ENCODE data around the gene TRIM28.

TRIM28 gene

GRCh38 chr19:58544591-58545285 lies 874 bp downstream of the TRIM28 start:
- FAIRE-seq: peak; percentile 27
- TF ChIP-seq TAF1 (IDR thresholded peaks at IDR 0.05; ENCODE audit: borderline replicate concordance, low read depth, low read length) (no peak), POLR2AphosphoS5 (IDR thresholded peaks at IDR 0.05; ENCODE audit: low read depth, low read length) (no peak), POLR2A (IDR thresholded peaks at IDR 0.05; ENCODE audit: low read depth, low read length) (no peak; the same call in 1 of the 2 replicates)

DNA sequence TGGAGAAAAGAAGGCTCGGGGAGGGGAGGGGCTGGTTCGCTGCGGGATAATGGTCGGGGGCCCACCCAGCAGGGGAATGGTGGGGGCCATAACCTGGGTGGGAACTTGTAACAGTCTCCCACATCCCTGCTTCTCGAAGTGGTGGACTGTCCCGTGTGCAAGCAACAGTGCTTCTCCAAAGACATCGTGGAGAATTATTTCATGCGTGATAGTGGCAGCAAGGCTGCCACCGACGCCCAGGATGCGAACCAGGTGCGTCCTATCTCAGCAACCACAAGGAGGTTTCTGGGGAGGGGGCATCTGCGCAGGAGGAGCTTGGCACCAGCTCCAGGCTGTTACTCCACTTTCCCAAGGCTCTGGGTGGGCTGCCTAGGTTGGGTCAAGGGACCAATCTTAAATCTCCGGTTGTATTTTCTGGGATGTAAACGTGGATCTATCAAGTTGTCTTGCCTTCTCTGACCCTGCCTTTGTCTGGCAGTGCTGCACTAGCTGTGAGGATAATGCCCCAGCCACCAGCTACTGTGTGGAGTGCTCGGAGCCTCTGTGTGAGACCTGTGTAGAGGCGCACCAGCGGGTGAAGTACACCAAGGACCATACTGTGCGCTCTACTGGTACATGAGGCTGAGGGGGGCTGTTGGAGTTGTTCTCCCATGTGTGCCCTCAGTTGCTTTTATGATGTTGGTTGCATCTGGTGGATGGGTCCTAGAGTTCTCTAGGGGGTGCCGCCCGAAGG lies 1.6 kb downstream of the TRIM28 start:
- DNase-seq (ENCODE audit: insufficient read length): no peak
- peak; percentile 45; the same call in 1 of the 2 replicates for TF ChIP-seq POLR2AphosphoS5 (IDR thresholded peaks at IDR 0.05; ENCODE audit: low read depth, low read length)
- TF ChIP-seq TAF1 (IDR thresholded peaks at IDR 0.05; ENCODE audit: borderline replicate concordance, low read depth, low read length): no peak
- no peak for FAIRE-seq

More at GRCh38 chr19:58544591-58545285, 874 bp downstream of the TRIM28 start:
- peak; percentile 97 for DNase-seq (ENCODE audit: insufficient read length)

DNA sequence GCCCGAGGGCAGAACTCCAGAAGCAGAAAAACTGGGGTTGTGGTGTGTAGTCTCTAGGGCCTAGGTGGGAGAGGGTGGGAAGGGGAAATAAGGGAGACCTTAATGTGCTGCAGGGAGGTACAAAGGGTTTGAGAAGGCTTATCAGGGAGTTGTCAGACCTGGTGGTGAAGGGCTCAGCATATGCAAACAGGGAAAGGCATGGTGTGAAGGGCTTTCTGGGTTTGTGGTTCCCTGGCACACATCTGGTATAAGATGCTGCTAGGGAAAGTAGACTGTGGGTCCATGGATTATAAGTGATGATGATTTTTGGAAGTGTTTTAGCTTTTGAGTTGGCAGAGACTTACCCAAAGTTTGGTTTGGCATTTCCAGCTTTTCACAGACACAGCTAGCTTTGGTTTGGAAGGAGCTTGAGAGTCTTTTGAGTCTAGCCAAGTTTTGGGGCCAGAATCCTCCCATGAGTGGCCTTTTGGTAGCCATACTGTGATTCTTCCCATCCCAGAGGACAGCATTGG lies 2.2 kb downstream of the TRIM28 start:
- FAIRE-seq: no peak
- no peak for DNase-seq (ENCODE audit: insufficient read length)
- TF ChIP-seq POLR2AphosphoS5 (IDR thresholded peaks at IDR 0.05; ENCODE audit: low read depth, low read length): no peak
- TF ChIP-seq POLR2A (IDR thresholded peaks at IDR 0.05; ENCODE audit: low read depth, low read length): no peak
- TF ChIP-seq TAF1 (IDR thresholded peaks at IDR 0.05; ENCODE audit: borderline replicate concordance, low read depth, low read length): no peak

DNA sequence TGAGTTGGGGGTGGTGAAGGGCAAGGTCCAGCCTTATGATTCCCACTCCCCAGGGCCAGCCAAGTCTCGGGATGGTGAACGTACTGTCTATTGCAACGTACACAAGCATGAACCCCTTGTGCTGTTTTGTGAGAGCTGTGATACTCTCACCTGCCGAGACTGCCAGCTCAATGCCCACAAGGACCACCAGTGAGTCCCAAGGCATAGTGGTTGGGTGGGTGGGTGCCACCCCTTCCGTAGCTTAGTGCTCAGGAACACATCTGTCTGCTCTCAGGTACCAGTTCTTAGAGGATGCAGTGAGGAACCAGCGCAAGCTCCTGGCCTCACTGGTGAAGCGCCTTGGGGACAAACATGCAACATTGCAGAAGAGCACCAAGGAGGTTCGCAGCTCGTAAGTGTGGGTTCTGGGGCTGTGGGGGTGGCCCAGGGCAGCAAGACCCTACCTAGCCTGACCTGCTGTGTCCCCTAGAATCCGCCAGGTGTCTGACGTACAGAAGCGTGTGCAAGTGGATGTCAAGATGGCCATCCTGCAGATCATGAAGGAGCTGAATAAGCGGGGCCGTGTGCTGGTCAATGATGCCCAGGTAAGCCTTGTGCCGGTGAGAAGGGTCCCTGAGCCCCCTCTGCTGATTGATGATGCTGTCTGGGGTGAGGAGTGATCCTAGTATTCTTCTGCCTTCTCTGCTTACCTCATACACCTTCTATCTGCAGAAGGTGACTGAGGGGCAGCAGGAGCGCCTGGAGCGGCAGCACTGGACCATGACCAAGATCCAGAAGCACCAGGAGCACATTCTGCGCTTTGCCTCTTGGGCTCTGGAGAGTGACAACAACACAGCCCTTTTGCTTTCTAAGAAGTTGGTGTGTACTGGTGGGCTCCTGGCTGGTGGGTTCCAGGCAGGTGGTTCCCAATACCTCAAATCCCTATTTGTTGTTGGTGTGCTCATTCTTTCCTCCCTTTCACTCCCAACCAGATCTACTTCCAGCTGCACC lies 3.8 kb downstream of the TRIM28 start:
- no peak for FAIRE-seq
- TF ChIP-seq POLR2A (IDR thresholded peaks at IDR 0.05; ENCODE audit: low read depth, low read length) (no peak), TAF1 (IDR thresholded peaks at IDR 0.05; ENCODE audit: borderline replicate concordance, low read depth, low read length) (no peak), POLR2AphosphoS5 (IDR thresholded peaks at IDR 0.05; ENCODE audit: low read depth, low read length) (no peak; the same call in 1 of the 2 replicates)
- no peak for DNase-seq (ENCODE audit: insufficient read length)

- 0 out of 2 replicates have a peak, but pooled peaks have one; percentile 32 for TF ChIP-seq POLR2AphosphoS5 (IDR thresholded peaks at IDR 0.05; ENCODE audit: low read depth, low read length)
- no peak for TF ChIP-seq TAF1 (IDR thresholded peaks at IDR 0.05; ENCODE audit: borderline replicate concordance, low read depth, low read length)
- no peak for FAIRE-seq
- no peak for DNase-seq (ENCODE audit: insufficient read length)
These were observed 5.2 kb downstream of the TRIM28 start for GRCh38 chr19:58548859-58549663.

DNA sequence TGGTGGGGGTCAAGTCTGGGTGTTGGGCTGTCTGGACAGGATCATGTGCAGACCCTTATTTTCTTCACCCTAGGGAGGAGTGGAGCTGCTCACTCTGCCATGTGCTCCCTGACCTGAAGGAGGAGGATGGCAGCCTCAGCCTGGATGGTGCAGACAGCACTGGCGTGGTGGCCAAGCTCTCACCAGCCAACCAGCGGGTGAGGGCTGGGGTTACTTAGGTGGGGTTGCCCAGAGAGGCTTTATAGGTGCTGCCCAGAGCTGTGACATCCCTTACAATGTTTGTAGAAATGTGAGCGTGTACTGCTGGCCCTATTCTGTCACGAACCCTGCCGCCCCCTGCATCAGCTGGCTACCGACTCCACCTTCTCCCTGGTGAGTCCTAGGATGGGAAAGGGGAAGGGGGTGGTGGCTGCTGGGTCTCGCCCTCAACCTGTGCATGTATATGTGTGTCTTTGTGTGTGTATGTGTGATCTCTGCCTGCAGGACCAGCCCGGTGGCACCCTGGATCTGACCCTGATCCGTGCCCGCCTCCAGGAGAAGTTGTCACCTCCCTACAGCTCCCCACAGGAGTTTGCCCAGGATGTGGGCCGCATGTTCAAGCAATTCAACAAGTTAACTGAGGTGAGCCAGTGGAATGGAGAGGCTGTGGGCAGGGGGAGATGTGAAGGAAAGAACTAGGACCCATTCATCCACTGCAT lies 5.9 kb downstream of the TRIM28 start:
- DNase-seq (ENCODE audit: insufficient read length) (no peak), FAIRE-seq (no peak)
- TF ChIP-seq TAF1 (IDR thresholded peaks at IDR 0.05; ENCODE audit: borderline replicate concordance, low read depth, low read length) (no peak), POLR2A (IDR thresholded peaks at IDR 0.05; ENCODE audit: low read depth, low read length) (no peak), POLR2AphosphoS5 (IDR thresholded peaks at IDR 0.05; ENCODE audit: low read depth, low read length) (no peak; the same call in 1 of the 2 replicates)

- no peak for DNase-seq (ENCODE audit: insufficient read length)
- no peak for FAIRE-seq
- TF ChIP-seq POLR2AphosphoS5 (IDR thresholded peaks at IDR 0.05; ENCODE audit: low read depth, low read length) (peak; percentile 26; the same call in 1 of the 2 replicates), TAF1 (IDR thresholded peaks at IDR 0.05; ENCODE audit: borderline replicate concordance, low read depth, low read length) (no peak), POLR2A (IDR thresholded peaks at IDR 0.05; ENCODE audit: low read depth, low read length) (no peak)
These were observed 6.7 kb downstream of the TRIM28 start for GRCh38 chr19:58550362-58551122.

DNA sequence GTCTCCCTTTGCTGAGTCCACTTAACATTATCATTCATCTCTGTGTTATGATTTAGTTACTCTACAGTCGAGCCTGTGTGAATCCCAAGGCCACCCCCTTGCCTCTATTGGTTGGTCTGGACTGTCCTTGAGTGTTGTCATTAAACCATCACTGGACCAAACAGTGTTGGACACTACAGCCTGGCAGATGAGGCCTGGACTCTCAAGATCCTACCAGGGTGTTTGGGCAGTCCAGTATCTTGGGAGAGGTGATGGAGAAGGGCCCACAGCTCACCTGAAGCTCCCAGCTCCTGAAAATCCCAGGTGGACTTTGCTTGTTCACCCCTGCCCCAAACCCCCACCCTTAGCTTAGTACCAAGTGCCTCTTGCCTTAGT lies 7.2 kb downstream of the TRIM28 start:
- DNase-seq (ENCODE audit: insufficient read length): no peak
- no peak for FAIRE-seq
- TF ChIP-seq POLR2A (IDR thresholded peaks at IDR 0.05; ENCODE audit: low read depth, low read length) (no peak; the same call in 1 of the 2 replicates), TAF1 (IDR thresholded peaks at IDR 0.05; ENCODE audit: borderline replicate concordance, low read depth, low read length) (no peak), POLR2AphosphoS5 (IDR thresholded peaks at IDR 0.05; ENCODE audit: low read depth, low read length) (no peak)

Data from GM12892 (cell line).